Measurements from ENCODE around the gene SHFL.

DNA sequence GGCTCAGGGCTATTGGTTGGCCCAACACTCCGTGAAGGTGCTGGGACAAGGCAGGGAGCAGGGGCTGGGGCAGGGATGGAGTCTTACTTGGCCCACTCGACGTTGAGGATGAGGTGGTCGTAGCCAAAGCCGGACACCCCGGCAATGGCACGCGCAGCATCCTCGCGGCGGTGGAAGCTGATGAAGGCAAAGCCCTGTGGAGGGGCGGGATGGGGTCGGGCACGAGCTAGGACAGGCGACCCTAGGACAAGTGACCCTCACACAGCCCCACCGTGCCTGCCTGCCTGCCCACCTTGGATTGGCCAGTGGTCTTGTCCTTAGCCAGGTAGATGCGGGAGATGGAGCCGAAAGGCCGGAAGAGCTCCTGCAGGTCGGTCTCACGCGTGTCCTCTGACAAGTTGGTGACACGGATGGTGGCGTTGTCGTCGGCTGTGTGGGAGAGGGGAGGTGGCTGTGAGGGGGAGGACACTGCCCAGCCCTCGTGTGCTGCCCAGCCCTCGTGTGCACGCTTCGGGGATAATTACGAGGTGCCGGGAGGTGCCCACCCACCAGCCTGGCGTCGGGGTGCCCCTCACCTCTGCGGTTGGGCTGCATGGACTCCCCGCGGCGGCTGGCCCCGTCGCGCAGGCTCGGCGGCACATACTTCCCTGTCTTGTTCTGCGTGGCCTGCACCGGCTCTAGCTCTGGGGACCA is 29.4 kb downstream of the SHFL start:
- TF ChIP-seq, protein P1, sequence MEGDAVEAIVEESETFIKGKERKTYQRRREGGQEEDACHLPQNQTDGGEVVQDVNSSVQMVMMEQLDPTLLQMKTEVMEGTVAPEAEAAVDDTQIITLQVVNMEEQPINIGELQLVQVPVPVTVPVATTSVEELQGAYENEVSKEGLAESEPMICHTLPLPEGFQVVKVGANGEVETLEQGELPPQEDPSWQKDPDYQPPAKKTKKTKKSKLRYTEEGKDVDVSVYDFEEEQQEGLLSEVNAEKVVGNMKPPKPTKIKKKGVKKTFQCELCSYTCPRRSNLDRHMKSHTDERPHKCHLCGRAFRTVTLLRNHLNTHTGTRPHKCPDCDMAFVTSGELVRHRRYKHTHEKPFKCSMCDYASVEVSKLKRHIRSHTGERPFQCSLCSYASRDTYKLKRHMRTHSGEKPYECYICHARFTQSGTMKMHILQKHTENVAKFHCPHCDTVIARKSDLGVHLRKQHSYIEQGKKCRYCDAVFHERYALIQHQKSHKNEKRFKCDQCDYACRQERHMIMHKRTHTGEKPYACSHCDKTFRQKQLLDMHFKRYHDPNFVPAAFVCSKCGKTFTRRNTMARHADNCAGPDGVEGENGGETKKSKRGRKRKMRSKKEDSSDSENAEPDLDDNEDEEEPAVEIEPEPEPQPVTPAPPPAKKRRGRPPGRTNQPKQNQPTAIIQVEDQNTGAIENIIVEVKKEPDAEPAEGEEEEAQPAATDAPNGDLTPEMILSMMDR (IDR thresholded peaks at IDR 0.05) = no peak
- TF ChIP-seq POLR2A (IDR thresholded peaks at IDR 0.05) = no peak

All from gastroesophageal sphincter (tissue), 3 donors.